Smooth muscle cell (in vitro differentiated cells): ENCODE measurements around the gene SIDT2. TPM values are rescaled to one million over a fixed set of nuclear protein-coding genes. Genes with fewer than 3 reads are reported as not detected.

ENCODE experiments used
- DNase-seq: peaks from one replicate; lab custom pipeline; 2025; ENCODE audit not compliant: unreplicated experiment; lab: John Stamatoyannopoulos, UW
- H2AFZ ChIP-seq: fragments of 200-600 bp; sonication (generic); 2 replicates; pipeline ENCODE4 v1.6.0; 2016; ENCODE audit warnings: antibody characterized with exemption, low read depth, mild to moderate bottlenecking
- H3F3A ChIP-seq: fragments of 200-600 bp; sonication (generic); 2 replicates; pipeline ENCODE4 v1.6.0; 2017; ENCODE audit warnings: antibody characterized with exemption, low read depth
- H3K27ac ChIP-seq: fragments of 200-600 bp; sonication (generic); 2 replicates; pipeline ENCODE4 v1.5.1; 2016; ENCODE audit warnings: low read depth, mild to moderate bottlenecking
- H3K27me3 ChIP-seq: fragments of 200-600 bp; sonication (generic); 2 replicates; pipeline ENCODE4 v1.6.1; 2016; ENCODE audit warnings: low read depth, mild to moderate bottlenecking
- H3K36me3 ChIP-seq: fragments of 200-600 bp; sonication (generic); 2 replicates; pipeline ENCODE4 v1.5.1; 2016; ENCODE audit warnings: low read depth
- H3K4me1 ChIP-seq: fragments of 200-600 bp; sonication (generic); 2 replicates; pipeline ENCODE4 v1.5.1; 2016; ENCODE audit warnings: low read depth
- H3K4me2 ChIP-seq: fragments of 200-600 bp; sonication (generic); 2 replicates; pipeline ENCODE4 v1.6.0; 2016; ENCODE audit warnings: mild to moderate bottlenecking
- H3K4me3 ChIP-seq: fragments of 200-600 bp; sonication (generic); 2 replicates; pipeline ENCODE4 v1.5.1; 2016; ENCODE audit warnings: mild to moderate bottlenecking
- H3K79me2 ChIP-seq: fragments of 200-600 bp; sonication (generic); 2 replicates; pipeline ENCODE4 v1.6.0; 2016; ENCODE audit warnings: low read depth, mild to moderate bottlenecking
- H3K9ac ChIP-seq: fragments of 200-600 bp; sonication (generic); 2 replicates; pipeline ENCODE4 v1.6.0; 2016; ENCODE audit warnings: low read depth
- H3K9me3 ChIP-seq: fragments of 200-600 bp; sonication (generic); replicated peaks from 2 replicates; pipeline ENCODE4 v1.5.1; 2016; ENCODE audit warnings: low read depth
- H4K20me1 ChIP-seq: fragments of 200-600 bp; sonication (generic); 2 replicates; pipeline ENCODE4 v1.6.0; 2016; ENCODE audit warnings: low read depth
- WGBS: methylation state at CpG from one replicate; pipeline ENCODE4 v1.1.7; 2016; ENCODE audit warnings: low lambda C conversion rate; 5-methylcytosine and 5-hydroxymethylcytosine counted together
- polyA plus RNA-seq: library from polyadenylated mRNA; unstranded; fragments of >200 nt; fragmentation: Nextera tagmentation; extraction: Ambion mirVana; gene quantifications from 2 replicates; pipeline ENCODE4 v1.2.1, GENCODE V29; 2016
- total RNA-seq: library from RNA; depleted of rRNA; stranded (reverse); fragments of >200 nt; gene quantifications from 2 replicates; pipeline ENCODE4 v1.2.3, GENCODE V29; 2014
- TF ChIP-seq, protein P1 (sequence below): fragments of 200-600 bp; sonication (generic); IDR thresholded peaks from 2 replicates; pipeline ENCODE4 v1.5.1; 2017; ENCODE audit warnings: borderline replicate concordance, mild to moderate bottlenecking, antibody characterized with exemption; ENCODE audit not compliant: insufficient read depth, poor library complexity, severe bottlenecking

The SIDT2 gene
- total and polyA plus RNA-seq, 2 experiments from 2014 or later = 11.6 to 35.0 TPM

DNA sequence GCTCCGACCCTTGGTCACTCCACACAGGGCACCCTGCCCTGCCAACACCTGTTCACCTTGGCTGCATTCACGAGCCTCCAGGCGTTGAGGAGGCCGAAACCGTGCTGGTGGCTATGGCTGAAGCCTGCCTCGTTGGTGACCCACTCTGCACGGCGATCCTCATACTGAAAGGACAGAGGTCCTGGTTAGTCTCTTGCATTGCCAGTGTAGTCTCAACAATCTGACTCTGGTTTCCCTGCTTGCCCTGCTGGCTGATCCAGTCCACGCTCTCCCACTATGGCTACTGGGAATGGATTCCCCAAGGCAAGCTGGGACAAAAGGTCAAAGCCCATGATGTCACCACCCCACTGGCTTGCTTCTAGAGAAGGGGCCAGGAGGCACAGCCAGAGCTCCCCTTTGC lies 40.5 kb downstream of the SIDT2 start:
- H3K27ac ChIP-seq = no peak overlapping the region

DNA sequence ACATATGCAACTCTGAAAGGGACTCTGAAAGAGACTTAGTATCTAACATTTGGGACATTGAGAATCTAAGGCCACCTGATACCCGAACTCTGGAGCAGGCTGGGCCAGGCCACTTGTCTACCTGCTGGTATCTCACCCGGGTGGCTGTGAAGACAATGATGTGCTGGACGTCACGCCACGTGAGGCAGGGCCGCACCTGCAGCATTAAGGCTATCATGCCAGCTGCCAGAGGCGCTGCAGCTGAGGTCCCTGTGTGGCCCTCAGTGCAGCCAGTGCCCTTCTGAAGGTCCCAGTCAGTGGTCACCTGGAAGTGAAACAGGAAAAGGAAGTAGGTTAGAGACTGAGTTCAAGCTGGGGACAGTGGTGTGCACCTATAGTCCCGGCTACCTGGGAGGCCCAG lies 40.9 kb downstream of the SIDT2 start:
- no peak for DNase-seq
- peaks cover 10% of the 10 kb centered on the region for H3F3A ChIP-seq
- H3K27me3 ChIP-seq = no peaks in the 10 kb centered on the region
- H2AFZ ChIP-seq = no peak overlapping the region
- no peak overlapping the region for H3K4me3 ChIP-seq
- H3K4me2 ChIP-seq = no peak overlapping the region
- H3K9me3 ChIP-seq = no peaks in the 10 kb centered on the region
- 100% methylated on average over 8 of the region's 8 CpGs for WGBS
- no peaks in the 10 kb centered on the region for H3K4me1 ChIP-seq
- TF ChIP-seq, protein P1, sequence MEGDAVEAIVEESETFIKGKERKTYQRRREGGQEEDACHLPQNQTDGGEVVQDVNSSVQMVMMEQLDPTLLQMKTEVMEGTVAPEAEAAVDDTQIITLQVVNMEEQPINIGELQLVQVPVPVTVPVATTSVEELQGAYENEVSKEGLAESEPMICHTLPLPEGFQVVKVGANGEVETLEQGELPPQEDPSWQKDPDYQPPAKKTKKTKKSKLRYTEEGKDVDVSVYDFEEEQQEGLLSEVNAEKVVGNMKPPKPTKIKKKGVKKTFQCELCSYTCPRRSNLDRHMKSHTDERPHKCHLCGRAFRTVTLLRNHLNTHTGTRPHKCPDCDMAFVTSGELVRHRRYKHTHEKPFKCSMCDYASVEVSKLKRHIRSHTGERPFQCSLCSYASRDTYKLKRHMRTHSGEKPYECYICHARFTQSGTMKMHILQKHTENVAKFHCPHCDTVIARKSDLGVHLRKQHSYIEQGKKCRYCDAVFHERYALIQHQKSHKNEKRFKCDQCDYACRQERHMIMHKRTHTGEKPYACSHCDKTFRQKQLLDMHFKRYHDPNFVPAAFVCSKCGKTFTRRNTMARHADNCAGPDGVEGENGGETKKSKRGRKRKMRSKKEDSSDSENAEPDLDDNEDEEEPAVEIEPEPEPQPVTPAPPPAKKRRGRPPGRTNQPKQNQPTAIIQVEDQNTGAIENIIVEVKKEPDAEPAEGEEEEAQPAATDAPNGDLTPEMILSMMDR = no peak
- no peaks in the 10 kb centered on the region for H3K79me2 ChIP-seq
- no peak overlapping the region for H3K27ac ChIP-seq
- H3K9ac ChIP-seq = no peak overlapping the region
- H4K20me1 ChIP-seq = no peaks in the 10 kb centered on the region
- H3K36me3 ChIP-seq = no peaks in the 10 kb centered on the region

More for the DNA sequence above, 40.5 kb downstream of the SIDT2 start:
- H2AFZ ChIP-seq = no peak overlapping the region
- H4K20me1 ChIP-seq = no peaks in the 10 kb centered on the region
- H3K79me2 ChIP-seq = no peaks in the 10 kb centered on the region
- H3K4me1 ChIP-seq = no peaks in the 10 kb centered on the region
- TF ChIP-seq, protein P1 = no peak
- no peak overlapping the region for H3K9ac ChIP-seq
- H3K27me3 ChIP-seq = no peaks in the 10 kb centered on the region
- peaks cover 10% of the 10 kb centered on the region for H3F3A ChIP-seq
- no peaks in the 10 kb centered on the region for H3K36me3 ChIP-seq
- WGBS = 97% methylated on average over 9 of the region's 9 CpGs
- no peak overlapping the region for H3K4me2 ChIP-seq
- no peak overlapping the region for H3K4me3 ChIP-seq
- DNase-seq = no peak
- H3K9me3 ChIP-seq = no peaks in the 10 kb centered on the region

DNA sequence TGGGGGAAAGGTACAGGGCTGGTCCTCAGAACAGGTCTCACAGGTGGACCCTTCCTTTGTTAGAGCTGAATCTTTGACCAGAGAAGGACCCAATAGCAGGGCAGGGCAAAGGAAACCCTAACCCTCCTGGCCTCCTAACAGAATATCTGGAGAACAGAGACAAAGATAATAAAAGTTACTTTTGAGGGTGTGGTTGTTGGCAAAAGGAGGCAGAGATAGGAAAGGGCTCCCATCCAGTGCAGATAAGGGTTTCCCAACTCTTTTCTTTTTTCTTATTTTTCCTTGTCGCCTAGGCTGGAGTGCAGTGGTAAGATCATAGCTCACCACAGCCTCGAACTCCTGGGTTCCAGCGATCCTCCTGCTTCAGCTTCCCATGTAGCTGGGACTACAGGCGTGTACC lies 41.5 kb downstream of the SIDT2 start:
- no peaks in the 10 kb centered on the region for H3K27me3 ChIP-seq
- no peaks in the 10 kb centered on the region for H4K20me1 ChIP-seq
- TF ChIP-seq, protein P1 = no peak
- H2AFZ ChIP-seq = no peak overlapping the region
- no peak for DNase-seq
- no peaks in the 10 kb centered on the region for H3K4me1 ChIP-seq
- no peak overlapping the region for H3K4me2 ChIP-seq
- H3K9ac ChIP-seq = no peak overlapping the region
- no peaks in the 10 kb centered on the region for H3K9me3 ChIP-seq
- H3F3A ChIP-seq = peaks cover 10% of the 10 kb centered on the region
- H3K36me3 ChIP-seq = no peaks in the 10 kb centered on the region
- no peaks in the 10 kb centered on the region for H3K79me2 ChIP-seq
- no peak overlapping the region for H3K27ac ChIP-seq
- WGBS = 95% methylated on average over 4 of the region's 4 CpGs
- H3K4me3 ChIP-seq = no peak overlapping the region

DNA sequence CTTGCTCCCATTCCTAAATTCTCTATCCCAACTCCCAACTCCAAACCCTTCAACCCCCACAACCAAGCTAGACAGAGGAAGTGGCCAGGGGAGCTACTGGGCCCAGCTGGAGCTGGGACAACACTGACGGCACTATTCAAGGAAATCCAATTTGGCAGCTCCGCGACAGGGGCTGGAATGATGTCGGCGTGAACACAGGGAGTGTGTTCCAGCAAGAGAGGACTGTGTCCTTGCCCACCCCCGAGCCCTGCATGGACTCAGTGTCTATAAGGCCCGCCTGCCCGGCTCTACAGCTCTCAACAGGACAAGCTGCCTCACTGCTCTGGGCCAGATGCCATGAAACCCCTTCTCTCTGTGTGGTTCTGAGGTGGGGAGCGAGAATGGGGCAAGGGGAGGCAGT lies 42.0 kb downstream of the SIDT2 start:
- H3K4me1 ChIP-seq = no peaks in the 10 kb centered on the region
- H3K4me3 ChIP-seq = no peak overlapping the region
- H3K27me3 ChIP-seq = no peaks in the 10 kb centered on the region
- H4K20me1 ChIP-seq = no peaks in the 10 kb centered on the region
- H3K36me3 ChIP-seq = no peaks in the 10 kb centered on the region
- 95% methylated on average over 9 of the region's 9 CpGs for WGBS
- no peak overlapping the region for H3K9ac ChIP-seq
- no peaks in the 10 kb centered on the region for H3K79me2 ChIP-seq
- H2AFZ ChIP-seq = no peak overlapping the region
- H3K4me2 ChIP-seq = no peak overlapping the region
- H3K27ac ChIP-seq = no peak overlapping the region
- H3F3A ChIP-seq = peaks cover 10% of the 10 kb centered on the region
- DNase-seq = no peak
- TF ChIP-seq, protein P1 = no peak
- H3K9me3 ChIP-seq = no peaks in the 10 kb centered on the region
